ENCODE results near the gene SEZ6L.
"Not testable (repeated sequence)": the region's sequence is repeated elsewhere in the genome, so short reads cannot be mapped to it uniquely, and the experiment has no call there.

The SEZ6L gene

DNA sequence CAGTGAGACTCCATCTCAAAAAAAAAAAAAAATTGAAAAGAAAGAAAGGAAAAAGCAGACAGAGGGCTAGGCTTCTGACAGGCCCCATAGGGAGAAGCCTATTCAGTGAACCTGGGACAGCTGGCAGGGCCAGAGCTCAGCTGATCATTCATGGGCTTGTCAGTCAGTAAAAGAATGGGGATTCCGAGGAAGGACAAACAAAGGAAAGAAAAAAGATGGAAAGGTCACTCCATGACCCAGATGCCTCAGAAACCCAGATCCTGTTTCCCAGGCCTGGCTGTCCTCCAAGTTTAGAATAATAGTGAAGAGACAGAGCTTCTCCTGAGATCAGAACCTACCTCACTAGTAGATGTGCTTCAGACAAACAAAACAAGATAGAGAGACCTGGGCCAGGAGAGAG lies 225.5 kb downstream of the SEZ6L start:
- DNase-seq: no peak

DNA sequence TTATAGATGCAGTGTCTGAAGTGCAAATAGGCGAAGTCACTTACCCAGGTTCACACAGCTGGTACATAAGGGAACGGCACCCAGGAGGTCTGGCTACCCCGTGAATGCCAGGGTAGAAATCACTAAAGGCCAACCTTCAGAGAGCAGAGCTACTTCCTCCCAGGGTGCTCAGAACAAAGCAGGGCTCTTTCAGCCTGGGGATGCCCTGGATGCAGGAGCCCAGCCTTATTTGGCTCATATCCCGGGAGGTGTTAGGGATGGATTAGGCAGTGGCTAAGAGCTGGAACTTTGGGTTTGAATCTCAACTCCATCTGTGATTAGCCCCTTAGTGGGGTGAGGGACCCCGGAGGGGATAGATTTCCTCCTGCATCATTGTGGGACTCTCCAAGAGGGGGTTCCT lies 226.7 kb downstream of the SEZ6L start:
- DNase-seq: no peak

DNA sequence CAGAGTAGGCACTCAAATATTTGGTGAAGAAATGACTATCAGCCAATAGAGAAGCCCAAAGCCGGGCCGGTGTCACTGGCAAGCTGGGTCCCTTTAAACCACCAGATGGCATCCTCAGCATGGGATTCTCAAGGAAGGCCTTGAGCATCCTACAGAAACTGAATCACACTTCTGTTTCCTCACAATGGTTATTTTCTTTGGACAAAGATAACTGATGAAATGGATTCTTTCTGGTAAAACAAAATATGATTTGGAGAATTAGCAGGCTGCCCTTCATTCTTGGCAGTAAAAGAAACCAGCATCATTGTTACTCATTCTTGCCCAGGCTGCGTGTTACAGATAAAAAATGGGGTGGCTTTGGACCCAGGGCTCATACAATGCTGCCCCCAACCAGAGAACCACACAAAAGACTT lies 229.5 kb downstream of the SEZ6L start:
- DNase-seq: peak; percentile 20

GRCh38 chr22:26399289-26399688 lies 230.0 kb downstream of the SEZ6L start:
- DNase-seq: no peak

- no peak for DNase-seq
Observed at GRCh38 chr22:26401726-26402125, 232.5 kb downstream of the SEZ6L start.

DNA sequence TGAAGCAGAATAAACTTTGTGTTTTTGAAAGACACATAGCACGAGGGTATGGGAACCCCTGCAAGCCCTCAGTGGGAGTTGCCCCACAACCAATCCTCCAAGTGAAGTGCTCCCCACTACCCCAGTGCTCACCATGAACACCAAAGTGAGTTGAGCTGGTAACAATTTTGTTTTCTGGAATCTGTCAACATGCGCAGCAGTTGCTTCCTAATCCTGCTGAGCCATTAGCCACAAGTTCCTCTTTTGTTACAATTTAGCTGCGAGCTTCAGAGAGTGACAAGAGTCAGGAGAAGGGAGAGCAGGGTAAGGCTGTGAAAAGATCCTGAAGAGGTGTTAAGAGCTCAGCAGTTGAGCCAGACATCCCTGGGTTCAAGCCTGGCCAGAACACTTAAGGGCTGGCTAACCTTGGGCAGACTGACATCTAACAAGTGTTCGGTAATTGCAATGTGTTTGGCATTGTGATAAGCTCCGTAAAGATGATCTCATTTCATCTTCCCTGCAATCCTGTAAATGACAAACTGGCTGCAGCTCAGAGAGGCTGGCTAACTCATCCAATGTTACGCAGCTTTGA lies 235.7 kb downstream of the SEZ6L start:
- no peak for DNase-seq

DNA sequence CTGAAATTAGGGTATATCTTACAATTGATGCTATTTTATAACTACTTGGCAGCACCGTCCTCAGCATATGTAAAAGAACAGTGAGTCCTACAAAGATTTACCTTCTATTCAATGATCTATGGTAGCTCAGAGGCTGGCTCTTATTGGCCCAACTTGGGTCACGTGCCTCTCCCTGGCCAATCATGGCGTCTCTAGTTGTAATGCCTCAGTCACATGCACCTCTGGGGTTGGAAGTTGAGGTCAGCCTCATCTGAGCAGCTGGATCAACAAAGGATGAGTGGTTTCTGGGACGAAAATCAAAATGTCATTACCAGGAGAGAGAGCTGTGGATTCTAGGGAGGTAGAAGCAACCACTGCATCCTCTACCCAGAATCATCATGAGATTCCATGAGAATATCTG lies 236.9 kb downstream of the SEZ6L start:
- no peak for DNase-seq

DNA sequence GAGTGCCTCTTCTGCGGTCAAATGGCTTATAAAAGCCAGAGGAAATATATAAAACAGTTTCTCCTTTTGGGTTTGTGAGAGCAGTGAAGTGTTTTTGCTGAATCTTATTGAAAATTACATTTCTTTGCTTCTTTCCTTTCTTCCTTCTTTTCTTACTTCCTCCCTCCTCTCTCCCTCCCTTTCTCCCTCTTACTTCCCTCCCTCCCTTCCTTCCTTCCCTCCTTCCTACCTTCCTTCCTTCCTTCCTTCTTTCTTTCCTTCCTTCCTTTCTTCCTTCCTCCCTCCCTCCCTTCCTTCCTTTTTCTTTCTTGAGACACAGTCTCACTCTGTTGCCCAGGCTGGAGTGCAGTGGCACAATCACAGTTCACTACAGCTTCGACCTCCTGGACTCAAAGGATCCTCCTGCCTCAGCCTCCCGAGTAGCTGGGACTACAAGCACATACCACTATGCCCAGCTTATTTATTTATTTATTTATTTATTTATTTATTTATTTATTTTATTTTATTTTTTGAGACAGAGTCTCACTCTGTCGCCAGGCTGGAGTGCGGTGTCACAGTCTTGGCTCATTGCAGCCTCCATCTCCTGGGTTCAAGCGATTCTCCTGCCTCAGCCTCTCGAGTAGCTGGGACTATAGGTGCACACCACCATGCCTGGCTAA lies 239.4 kb downstream of the SEZ6L start:
- DNase-seq: not testable (repeated sequence)

- DNase-seq: no peak
Observed at GRCh38 chr22:26409719-26410335, 240.6 kb downstream of the SEZ6L start.

DNA sequence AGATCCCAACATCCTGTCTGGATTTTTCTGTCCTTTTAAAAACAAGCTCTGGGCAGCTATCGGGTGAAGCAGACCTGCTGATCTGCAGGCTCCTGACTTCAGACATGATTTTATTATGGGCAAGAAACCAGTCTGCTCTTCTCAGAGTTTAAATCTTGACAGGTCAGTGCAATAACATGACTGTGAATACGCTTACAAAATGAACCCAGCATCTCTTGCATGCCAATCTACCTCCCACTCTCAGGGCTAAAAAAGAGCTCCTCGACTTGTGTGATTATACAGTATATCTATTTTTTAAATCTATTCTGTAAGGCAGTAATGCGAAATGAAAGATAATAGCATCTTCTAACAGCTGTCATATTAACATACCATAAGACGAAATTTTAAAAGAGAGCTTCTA lies 241.1 kb downstream of the SEZ6L start:
- no peak for DNase-seq

DNA sequence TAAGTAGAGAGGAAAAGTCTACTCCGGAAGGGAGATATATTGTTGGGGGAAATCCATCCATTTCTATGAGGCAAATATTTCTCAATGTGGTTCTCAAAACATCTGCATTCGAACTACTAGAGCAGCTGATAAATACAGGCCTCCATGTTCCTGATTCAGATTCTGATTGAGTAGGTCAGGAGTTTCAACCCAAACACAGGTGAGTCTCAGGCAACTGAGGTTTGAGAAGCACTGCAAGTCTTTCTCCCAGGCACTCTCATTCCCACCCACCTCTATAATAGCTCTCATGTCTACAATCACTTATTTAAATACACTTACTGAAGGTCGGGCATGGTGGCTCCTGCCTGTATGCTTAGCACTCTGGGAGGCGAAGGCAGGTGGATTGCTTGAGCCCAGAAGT lies 245.1 kb downstream of the SEZ6L start:
- DNase-seq: no peak

- DNase-seq: no peak
Observed at GRCh38 chr22:26416256-26416655, 247.0 kb downstream of the SEZ6L start.

GRCh38 chr22:26416670-26417276 lies 247.5 kb downstream of the SEZ6L start:
- peak; percentile 60 for DNase-seq

- DNase-seq: no peak
Observed at GRCh38 chr22:26417406-26417805, 248.1 kb downstream of the SEZ6L start.

DNA sequence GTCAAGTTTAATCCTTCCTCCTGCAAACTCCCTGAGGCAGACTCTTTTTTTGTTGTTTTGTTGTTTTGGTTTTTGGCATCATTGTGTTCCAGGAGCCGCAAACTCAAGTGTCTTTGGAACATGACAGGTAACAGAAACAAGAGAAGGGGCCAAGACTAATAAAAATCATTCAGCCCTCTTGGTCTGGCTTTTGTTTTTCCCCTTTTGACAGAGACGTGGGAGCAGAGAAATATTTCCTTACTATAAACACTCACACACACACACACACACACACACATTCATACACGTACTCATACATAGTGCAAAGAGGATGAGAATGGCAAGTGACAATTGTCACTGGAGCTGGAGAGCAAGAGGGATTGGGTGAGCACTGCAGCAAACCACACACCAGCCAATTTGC lies 249.4 kb downstream of the SEZ6L start:
- DNase-seq: no peak

DNA sequence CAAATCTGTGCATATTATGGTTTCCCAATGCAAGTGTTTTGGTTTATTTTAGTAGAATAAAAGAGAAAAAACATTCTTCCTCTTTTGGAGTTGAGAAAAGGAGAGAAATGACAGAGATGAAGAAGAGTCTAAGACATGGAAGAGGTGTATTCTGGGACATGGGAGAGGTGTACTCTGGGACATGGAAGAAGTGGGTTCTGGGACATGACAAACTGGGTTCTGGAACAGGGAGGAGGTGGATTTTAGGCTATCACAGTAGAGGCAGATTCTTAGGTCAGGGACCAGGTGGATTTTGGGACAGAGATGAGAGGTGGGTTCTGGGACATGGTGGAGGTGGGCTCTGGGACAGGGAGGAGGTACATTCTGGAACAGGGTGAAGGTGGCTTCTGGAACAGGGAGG lies 257.7 kb downstream of the SEZ6L start:
- no peak for DNase-seq

DNA sequence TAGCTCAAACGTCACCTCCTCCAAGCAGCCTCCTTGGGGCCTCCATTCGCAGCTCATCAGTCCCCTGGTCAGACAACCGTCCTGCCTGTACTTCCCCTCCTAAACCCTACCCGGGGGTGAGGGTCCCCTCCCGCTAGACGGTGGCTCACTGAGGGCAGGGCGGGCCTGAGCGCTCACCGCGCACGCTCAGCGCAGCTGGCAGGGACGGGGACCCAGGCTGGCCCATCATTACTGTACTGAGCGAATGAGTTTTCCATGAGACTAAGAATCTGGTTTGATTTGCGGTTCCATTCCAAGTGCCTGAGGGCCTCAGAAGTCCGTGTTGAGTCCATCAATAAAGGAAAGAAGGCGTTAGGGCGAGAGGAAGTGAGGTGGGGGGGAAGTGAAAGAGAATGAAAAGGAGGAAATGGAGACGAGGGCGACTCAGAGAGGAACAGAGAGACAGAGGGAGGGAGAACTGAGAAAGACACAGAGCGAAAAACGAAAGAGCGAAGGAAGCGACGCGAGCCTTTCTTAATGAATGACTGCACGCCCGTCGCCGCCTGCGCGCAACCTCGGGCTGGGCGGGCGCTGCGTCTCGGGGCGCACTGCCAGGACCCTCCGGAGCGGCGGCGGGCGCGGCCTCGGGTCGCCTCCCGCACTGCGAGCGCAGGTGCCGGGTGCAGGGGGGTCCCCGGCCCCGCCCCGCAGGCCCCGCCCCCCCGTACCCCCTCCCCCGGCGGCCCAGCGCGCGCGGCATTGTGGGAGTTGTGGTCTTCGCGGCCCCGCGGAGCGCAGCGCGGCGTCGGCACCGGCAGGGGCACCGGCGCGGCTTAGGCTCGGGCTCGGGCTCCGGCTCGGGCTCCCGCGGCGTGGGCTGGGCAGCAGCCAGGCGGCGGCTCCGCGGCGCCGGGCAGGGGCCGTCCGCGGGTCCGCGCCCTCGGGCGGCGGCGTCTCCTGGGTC lies 259.5 kb downstream of the SEZ6L start, which contains the start of gene ASPHD2:
ASPHD2 (plus strand) TSS at position 746 of the 943 bp plus-strand sequence. CDS start 4,356 bp downstream, outside the sequence.
- DNase-seq: peak; percentile 61

DNA sequence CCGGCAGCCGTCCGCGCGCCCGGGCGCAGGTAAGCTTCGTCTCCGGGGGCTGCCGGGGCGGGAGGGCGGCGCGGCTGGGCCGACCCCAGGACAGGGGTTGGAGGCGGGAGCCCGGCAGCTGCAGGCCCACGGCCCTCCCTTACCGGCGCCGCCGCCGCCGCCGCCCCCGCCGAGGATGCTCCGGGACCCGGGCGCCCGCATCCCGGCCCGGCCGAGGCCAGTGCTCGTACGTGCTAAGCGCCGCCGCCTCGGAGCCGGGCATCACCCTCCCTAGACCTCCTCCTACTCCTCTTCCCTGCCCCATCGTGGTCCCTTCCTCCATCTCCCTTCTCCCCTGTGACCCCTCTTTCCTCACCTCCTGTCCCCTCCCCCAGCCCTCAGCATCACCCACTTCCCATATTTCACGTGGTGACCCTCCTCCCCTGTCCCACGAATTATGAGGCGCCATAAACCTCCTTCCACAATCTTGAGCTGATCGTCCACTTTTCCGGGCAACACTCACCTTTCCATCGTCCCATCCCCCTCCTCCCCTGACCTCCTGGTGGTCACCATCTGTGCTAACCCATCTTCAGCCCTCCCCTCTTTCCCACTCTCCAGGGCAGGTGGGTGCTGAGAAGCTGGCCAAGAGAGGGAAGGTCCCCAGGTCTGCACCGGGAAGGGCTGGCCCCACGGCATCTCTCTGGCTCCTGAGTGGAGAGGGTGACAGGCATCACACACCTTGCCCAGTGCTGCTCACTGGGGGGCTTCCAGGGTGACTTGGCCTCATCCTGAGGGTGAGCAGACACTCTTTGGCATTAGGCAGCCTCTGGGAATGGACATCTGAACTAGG lies 260.4 kb downstream of the SEZ6L start:
- DNase-seq: no peak

- DNase-seq: no peak
Observed at GRCh38 chr22:26430600-26430999, 261.3 kb downstream of the SEZ6L start.

- no peak for DNase-seq
Observed at GRCh38 chr22:26431261-26431995, 262.2 kb downstream of the SEZ6L start.

- DNase-seq: no peak
Observed at GRCh38 chr22:26432619-26433311, 263.5 kb downstream of the SEZ6L start.

Data from kidney glomerular epithelial cell (primary cell).